SK-N-SH treated with all-trans-retinoic acid at 6 μM for 48 hours (cell line): Measurements from ENCODE around the gene STMND1.
"Not testable (repeated sequence)": the region's sequence is repeated elsewhere in the genome, so short reads cannot be mapped to it uniquely, and the experiment has no call there.

ENCODE experiments used
- ARNTL ChIP-seq: fragments of 450-650 bp; formaldehyde crosslinking; IDR thresholded peaks from 2 replicates; pipeline ENCODE4 v1.5.0; 2020; ENCODE audit warnings: low read depth, mild to moderate bottlenecking, moderate library complexity, borderline replicate concordance
- BACH2 ChIP-seq: fragments of 250-450 bp; sonication (Bioruptor Pico); IDR thresholded peaks from 2 replicates; pipeline ENCODE4 v1.9.0; 2021; ENCODE audit warnings: mild to moderate bottlenecking, borderline replicate concordance
- CSRNP3 ChIP-seq: fragments of 250-450 bp; sonication (Bioruptor Pico); IDR thresholded peaks from 2 replicates; pipeline ENCODE4 v1.5.1; 2021; ENCODE audit warnings: mild to moderate bottlenecking, moderate library complexity
- GLIS3 ChIP-seq: fragments of 250-450 bp; sonication (Bioruptor Pico); IDR thresholded peaks from 2 replicates; pipeline ENCODE4 v1.5.0; 2020; ENCODE audit warnings: mild to moderate bottlenecking, moderate library complexity
- ISL1 ChIP-seq: fragments of 250-450 bp; sonication (Bioruptor Pico); IDR thresholded peaks from 2 replicates; pipeline ENCODE4 v2.1.2; 2022; ENCODE audit warnings: mild to moderate bottlenecking, moderate library complexity
- OSR1 ChIP-seq: fragments of 250-450 bp; sonication (Bioruptor Pico); IDR thresholded peaks from 2 replicates; pipeline ENCODE4 v1.8.0; 2022; ENCODE audit warnings: moderate library complexity, mild to moderate bottlenecking, inconsistent platforms
- PATZ1 ChIP-seq: fragments of 250-450 bp; sonication (Bioruptor Pico); IDR thresholded peaks from 2 replicates; pipeline ENCODE4 v1.8.0; 2020; ENCODE audit warnings: mild to moderate bottlenecking, moderate library complexity, borderline replicate concordance
- RARB ChIP-seq: fragments of 250-450 bp; sonication (Bioruptor Pico); IDR thresholded peaks from 2 replicates; pipeline ENCODE4 v1.8.0; 2021; ENCODE audit warnings: mild to moderate bottlenecking, moderate library complexity
- TOX ChIP-seq: fragments of 250-450 bp; sonication (Bioruptor Pico); IDR thresholded peaks from 2 replicates; pipeline ENCODE4 v1.8.0; 2021; ENCODE audit warnings: mild to moderate bottlenecking, moderate library complexity, borderline replicate concordance
- TSHZ2 ChIP-seq: fragments of 250-450 bp; sonication (Bioruptor Pico); IDR thresholded peaks from 2 replicates; pipeline ENCODE4 v1.5.0; 2020; ENCODE audit warnings: mild to moderate bottlenecking, moderate library complexity
- ZC3H10 ChIP-seq: fragments of 250-450 bp; sonication (Bioruptor Pico); IDR thresholded peaks from 2 replicates; pipeline ENCODE4 v1.5.1; 2021; ENCODE audit warnings: mild to moderate bottlenecking, moderate library complexity
- ZFP3 ChIP-seq: fragments of 250-450 bp; sonication (Bioruptor Pico); IDR thresholded peaks from 2 replicates; pipeline ENCODE4 v1.5.0; 2020; ENCODE audit warnings: mild to moderate bottlenecking, moderate library complexity
- ZNF565 ChIP-seq: fragments of 450-650 bp; formaldehyde crosslinking; conservative IDR thresholded peaks from 2 replicates; pipeline ENCODE4 v1.5.0; 2020; ENCODE audit warnings: low read depth, mild to moderate bottlenecking, moderate library complexity

- not testable (repeated sequence) for TF ChIP-seq CSRNP3 (CRISPR knock-in tag); BACH2 (CRISPR knock-in tag); ARNTL; ZNF565 (CRISPR knock-in tag); TSHZ2; GLIS3 (CRISPR knock-in tag); ZC3H10 (CRISPR knock-in tag); ZFP3 (CRISPR knock-in tag); ISL1 (CRISPR knock-in tag); OSR1 (CRISPR knock-in tag); RARB; TOX (CRISPR knock-in tag); PATZ1 (CRISPR knock-in tag)
Observed at GRCh38 chr6:17070400-17070799, 31.4 kb upstream of the STMND1 start.
